ENCODE results near the gene SDHAF3.
"Not testable (repeated sequence)": the region's sequence is repeated elsewhere in the genome, so short reads cannot be mapped to it uniquely, and the experiment has no call there.

The SDHAF3 gene

DNA sequence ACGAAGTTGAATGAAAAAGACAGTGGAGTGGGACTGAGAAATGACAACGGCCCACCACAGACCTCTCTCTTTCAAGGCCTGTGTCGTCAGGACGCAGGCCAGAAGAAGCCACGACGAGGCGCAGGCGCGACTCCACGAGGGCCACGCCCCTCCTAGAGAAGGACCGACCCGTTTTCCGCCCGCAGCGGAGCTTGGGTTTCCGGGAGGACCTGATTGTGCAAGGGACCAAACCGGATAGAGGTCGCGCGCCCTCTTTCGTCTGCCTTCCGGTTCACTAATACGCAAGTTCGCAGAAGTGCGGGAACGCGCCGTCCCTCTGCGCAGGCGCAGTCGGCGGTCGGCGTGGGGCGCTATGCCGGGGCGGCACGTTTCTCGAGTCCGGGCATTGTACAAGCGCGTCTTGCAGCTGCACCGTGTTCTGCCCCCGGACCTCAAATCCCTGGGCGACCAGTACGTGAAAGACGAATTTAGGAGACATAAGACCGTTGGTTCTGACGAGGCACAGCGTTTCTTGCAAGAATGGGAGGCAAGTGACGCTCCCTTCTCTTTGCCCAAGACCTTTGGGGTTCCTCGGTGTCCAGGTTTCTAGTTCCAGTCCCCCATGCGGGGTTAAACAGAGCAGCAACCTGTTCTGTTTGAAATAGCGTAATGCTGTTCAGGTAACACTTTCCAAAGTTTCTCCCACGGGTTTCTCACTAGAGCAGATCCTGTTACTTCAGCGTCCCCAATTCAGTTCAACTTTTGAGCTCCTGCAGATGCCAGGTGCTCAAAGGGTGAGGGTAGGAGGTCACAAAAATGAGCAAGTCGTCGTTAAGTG lies at the start of gene SDHAF3:
Gene SDHAF3, plus strand, starts transcription at position 327 of the 817 bp plus-strand sequence. Its CDS starts 26 bp downstream, at position 353.
- peak; percentile 56 for DNase-seq (ENCODE audit: insufficient read length, low spot score)
- no peak for FAIRE-seq

- FAIRE-seq; DNase-seq (ENCODE audit: insufficient read length, low spot score): not testable (repeated sequence)
These were observed 45.5 kb upstream of the SDHAF3 start for GRCh38 chr7:97072025-97072424.

DNA sequence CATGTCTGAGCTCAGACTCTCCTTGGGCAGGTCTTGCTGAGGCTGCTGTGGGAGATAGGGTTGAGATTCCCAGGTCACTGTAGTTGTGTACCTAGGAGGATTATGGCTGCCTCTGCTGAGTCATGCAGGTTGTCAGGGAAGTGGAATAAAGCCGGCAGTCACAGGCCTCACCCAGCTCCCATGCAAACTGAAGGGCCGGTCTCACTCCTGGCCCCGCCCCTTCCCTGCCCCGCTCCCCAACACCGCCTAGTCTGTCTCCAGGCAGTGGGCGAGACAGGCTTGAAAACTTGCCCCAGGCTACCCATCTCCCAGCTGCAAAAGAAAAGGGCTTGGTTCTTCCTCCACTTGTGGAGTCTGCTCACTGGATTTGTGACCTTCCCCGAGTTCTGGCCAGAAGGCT lies 41.6 kb upstream of the SDHAF3 start:
- DNase-seq (ENCODE audit: insufficient read length, low spot score) (no peak), FAIRE-seq (no peak)

GRCh38 chr7:97078023-97078969 lies 39.2 kb upstream of the SDHAF3 start:
- DNase-seq (ENCODE audit: insufficient read length, low spot score) (no peak), FAIRE-seq (no peak)

DNA sequence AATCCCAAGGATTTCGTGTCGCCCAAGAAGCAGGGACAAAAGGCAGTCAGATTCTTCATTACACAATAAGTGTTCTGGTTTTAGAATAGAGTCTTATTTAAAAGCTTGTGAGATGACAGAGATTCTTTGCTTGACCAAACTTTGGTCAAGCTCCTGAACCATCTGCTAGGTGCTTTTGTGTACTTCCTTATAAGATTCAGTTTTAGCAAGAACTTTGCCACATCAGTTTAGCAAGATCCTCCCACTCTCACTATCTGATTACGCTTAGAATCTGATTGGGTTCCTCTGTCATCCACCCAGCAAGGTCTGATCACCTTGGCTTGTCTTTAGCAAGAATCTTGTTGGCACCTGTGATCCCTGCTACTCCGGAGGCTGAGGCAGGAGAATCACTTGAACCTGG lies 38.2 kb upstream of the SDHAF3 start:
- no peak for FAIRE-seq

DNA sequence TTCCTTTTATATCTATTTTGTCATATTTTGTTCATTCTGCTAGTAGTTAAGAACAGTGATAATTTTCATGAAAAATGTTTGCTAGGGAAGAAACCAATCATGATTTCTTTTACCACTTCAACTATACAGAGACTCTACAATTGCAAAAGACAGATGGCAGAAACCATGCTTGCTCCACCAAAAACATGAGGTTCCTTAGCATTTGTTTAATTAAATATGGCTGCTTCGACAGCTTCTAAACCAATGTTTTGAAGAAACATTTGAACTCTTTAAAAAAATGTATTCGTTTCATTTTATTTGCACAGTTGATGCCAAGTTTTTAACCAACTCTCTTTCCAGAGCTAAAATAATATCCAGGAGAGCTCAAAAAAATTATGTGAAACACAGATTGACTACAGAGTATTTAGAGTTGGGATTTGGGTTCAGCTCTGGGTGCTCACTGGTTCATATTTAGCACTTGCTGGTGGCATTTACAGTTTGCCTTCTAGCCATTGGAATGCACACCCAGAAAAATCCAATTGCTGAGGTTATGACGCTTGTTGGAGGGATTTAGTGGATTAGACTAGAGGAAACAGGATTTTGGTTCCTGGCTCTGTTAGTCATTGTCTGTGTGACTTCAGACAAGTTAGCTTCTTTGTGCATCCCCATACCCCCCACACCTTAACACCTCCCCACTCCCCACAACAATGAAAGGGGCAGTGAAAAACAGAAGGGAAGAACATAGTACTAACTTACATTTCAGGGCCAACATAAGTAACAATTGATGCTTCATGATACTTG lies 35.8 kb upstream of the SDHAF3 start:
- FAIRE-seq (no peak), DNase-seq (ENCODE audit: insufficient read length, low spot score) (no peak)

More for the DNA sequence above, 38.2 kb upstream of the SDHAF3 start:
- DNase-seq (ENCODE audit: insufficient read length, low spot score): no peak

DNA sequence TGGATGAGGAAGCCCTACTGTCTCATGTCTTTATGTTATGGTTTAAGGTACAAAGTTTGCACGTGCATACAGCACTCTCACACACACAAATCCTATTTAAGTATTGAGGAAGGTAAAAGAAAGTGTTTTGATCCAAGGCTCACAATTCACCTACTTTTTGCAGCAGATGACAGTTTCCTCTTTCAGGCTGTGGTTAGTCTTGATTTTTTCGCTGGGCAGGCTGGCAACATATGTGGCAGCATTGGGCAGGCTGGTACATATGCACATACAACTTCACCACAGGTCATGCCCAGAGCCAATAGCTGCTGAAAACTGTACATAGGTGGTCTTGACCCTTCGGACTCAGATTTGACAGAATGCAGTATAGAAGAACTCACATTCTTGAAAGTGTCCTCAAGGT lies 29.1 kb upstream of the SDHAF3 start:
- FAIRE-seq (no peak), DNase-seq (ENCODE audit: insufficient read length, low spot score) (no peak)

- FAIRE-seq (no peak), DNase-seq (ENCODE audit: insufficient read length, low spot score) (no peak)
These were observed 27.7 kb upstream of the SDHAF3 start for GRCh38 chr7:97089771-97090170.

- FAIRE-seq: no peak
These were observed 26.6 kb upstream of the SDHAF3 start for GRCh38 chr7:97090761-97091353.

GRCh38 chr7:97094284-97094930 lies 23.1 kb upstream of the SDHAF3 start:
- DNase-seq (ENCODE audit: insufficient read length, low spot score) (no peak), FAIRE-seq (no peak)

More at GRCh38 chr7:97090761-97091353, 26.6 kb upstream of the SDHAF3 start:
- DNase-seq (ENCODE audit: insufficient read length, low spot score): no peak

- FAIRE-seq (no peak), DNase-seq (ENCODE audit: insufficient read length, low spot score) (no peak)
These were observed 21.5 kb upstream of the SDHAF3 start for GRCh38 chr7:97096037-97096436.

GRCh38 chr7:97096661-97097060 lies 20.8 kb upstream of the SDHAF3 start:
- no peak for FAIRE-seq
- no peak for DNase-seq (ENCODE audit: insufficient read length, low spot score)

DNA sequence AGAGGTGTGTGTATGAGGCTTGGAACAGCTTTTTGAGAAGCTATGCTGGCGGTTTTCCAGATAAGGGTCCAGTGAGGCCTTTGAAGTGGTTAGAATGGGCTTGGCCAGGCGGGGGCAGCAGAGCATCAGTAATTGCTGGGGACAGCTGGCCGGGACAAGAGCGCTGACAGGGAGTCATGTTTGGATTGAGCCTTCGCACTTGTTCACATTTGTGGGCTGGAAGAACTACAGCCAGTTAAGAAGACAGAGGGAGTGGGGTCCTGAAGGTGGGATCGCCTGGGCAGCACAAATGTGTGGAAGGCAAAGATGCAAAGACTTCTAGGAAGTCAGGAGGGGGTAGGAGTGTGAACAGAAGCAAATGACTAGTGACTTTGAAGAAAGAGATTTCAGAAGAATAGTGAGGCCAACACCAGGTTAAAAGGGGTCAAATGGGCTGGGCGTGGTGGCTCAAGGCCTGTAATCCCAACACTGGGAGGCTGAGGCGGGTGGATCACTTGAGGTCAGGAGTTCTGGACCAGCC lies 12.7 kb upstream of the SDHAF3 start:
- peak; percentile 20 for DNase-seq (ENCODE audit: insufficient read length, low spot score)
- no peak for FAIRE-seq

DNA sequence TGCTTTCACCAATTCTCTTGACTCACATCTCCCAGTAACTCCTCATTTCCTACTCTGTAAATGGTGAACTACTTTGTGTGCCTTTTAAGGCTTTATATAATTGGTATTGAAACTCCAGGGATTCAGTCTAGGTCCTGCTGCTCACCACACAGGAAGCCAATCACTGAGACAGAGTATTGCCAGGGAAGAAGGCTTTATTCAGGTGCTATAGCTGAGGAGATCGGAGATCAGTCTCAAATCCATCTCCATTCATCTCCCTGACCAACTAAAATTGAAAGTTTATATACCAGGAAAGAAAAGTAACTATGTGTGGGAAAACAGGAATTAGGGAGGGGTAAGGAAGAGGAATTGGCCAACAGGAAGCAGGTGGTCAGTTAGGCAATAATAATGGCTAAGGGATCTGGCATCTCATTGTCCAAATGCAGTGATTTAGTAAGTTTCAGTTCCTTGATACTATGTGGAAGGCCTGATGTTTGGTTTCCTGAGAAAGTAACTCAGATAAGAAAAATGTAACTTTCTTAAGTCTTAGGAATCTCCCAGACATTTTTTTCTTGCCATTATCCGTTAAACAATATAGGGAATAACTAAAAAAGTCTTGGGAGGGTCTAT lies 10.2 kb upstream of the SDHAF3 start:
- DNase-seq (ENCODE audit: insufficient read length, low spot score) (no peak), FAIRE-seq (no peak)

- DNase-seq (ENCODE audit: insufficient read length, low spot score) (no peak), FAIRE-seq (no peak)
These were observed 1.2 kb upstream of the SDHAF3 start for GRCh38 chr7:97116308-97116707.

- no peak for FAIRE-seq
- no peak for DNase-seq (ENCODE audit: insufficient read length, low spot score)
These were observed 495 bp upstream of the SDHAF3 start for GRCh38 chr7:97117035-97117371.

GRCh38 chr7:97118306-97118917 lies 914 bp downstream of the SDHAF3 start:
- FAIRE-seq (no peak), DNase-seq (ENCODE audit: insufficient read length, low spot score) (no peak)

GRCh38 chr7:97119747-97120146 lies 2.2 kb downstream of the SDHAF3 start:
- no peak for DNase-seq (ENCODE audit: insufficient read length, low spot score)
- no peak for FAIRE-seq

All from HTR-8/SVneo (cell line).